H1 (cell line): ENCODE results near the gene CFAP298. TPM values are rescaled to one million over a fixed set of nuclear protein-coding genes. Genes with fewer than 3 reads are reported as not detected.
"Not testable (repeated sequence)": the region's sequence is repeated elsewhere in the genome, so short reads cannot be mapped to it uniquely, and the experiment has no call there.

Source experiments
- CTCF ChIA-PET: fragments of 300-600 bp; sonication (Branson Sonifier 250); formaldehyde crosslinking; loops from one replicate; lab custom pipeline; 2021; ENCODE audit not compliant: partially characterized antibody; lab: Charles Lee
- POLR2A ChIA-PET: fragments of 300-600 bp; sonication (Branson Sonifier 250); formaldehyde crosslinking; loops from one replicate; lab custom pipeline; 2021; ENCODE audit warnings: inconsistent platforms; ENCODE audit not compliant: partially characterized antibody; lab: Charles Lee
- DNase-seq, 2 experiments: peaks; one replicate each; pipeline versions ENCODE4 v3.0.0 to v3.0.0-alpha.2; 2010 to 2022; ENCODE audit warnings: low spot score in 2 of 2, low read depth in 1 of 2, mixed read lengths in 1 of 2
- FAIRE-seq: peaks from 2 replicates; lab custom pipeline; 2011; peaks lifted over from hg19 to GRCh38; lab: Jason Lieb, UNC
- H2AFZ ChIP-seq: 2 replicates; pipeline ENCODE4 v1.8.1; 2012; ENCODE audit warnings: low read length, inconsistent platforms
- H2AK5ac ChIP-seq: 2 replicates; pipeline ENCODE4 v1.6.1; 2013; ENCODE audit warnings: low read depth, low read length
- H2BK120ac ChIP-seq: replicated peaks from 2 replicates; pipeline ENCODE3; 2013; ENCODE audit warnings: low read depth, low read length, inconsistent platforms
- H2BK12ac ChIP-seq: 2 replicates; pipeline ENCODE4 v1.6.1; 2013; ENCODE audit warnings: low read depth, low read length
- H2BK15ac ChIP-seq: 2 replicates; pipeline ENCODE4 v1.6.1; 2013; ENCODE audit warnings: low read length
- H2BK20ac ChIP-seq: 2 replicates; pipeline ENCODE4 v1.6.1; 2013; ENCODE audit warnings: low read length
- H2BK5ac ChIP-seq: 2 replicates; pipeline ENCODE4 v1.6.1; 2013; ENCODE audit warnings: low read depth, low read length
- H3K14ac ChIP-seq: 2 replicates; pipeline ENCODE4 v1.6.1; 2013; ENCODE audit warnings: inconsistent platforms; ENCODE audit not compliant: insufficient read length
- H3K18ac ChIP-seq: 2 replicates; pipeline ENCODE4 v1.6.1; 2013; ENCODE audit warnings: low read length; ENCODE audit errors: extremely low read depth
- H3K23ac ChIP-seq: 2 replicates; pipeline ENCODE4 v1.6.1; 2013; ENCODE audit warnings: inconsistent platforms; ENCODE audit not compliant: insufficient read length
- H3K23me2 ChIP-seq: 2 replicates; pipeline ENCODE4 v1.6.1; 2013; ENCODE audit warnings: low read depth, low read length
- H3K27ac ChIP-seq: 2 replicates; pipeline ENCODE4 v1.6.1; 2011; ENCODE audit warnings: low read depth, low read length, inconsistent platforms
- H3K27me3 ChIP-seq, 4 experiments: replicated peaks in 1 of 4; 1 replicate in 1 of 4; 2 replicates in 3 of 4; pipeline versions ENCODE4 v1.6.1 to v1.8.1; 2011 to 2013; ENCODE audit warnings: low read length in 3 of 4, mild to moderate bottlenecking in 3 of 4, inconsistent platforms in 2 of 4, mixed read lengths in 2 of 4, moderate library complexity in 1 of 4; ENCODE audit not compliant: control insufficient read depth in 3 of 4, insufficient read depth in 3 of 4; ENCODE audit errors: extremely low read depth in 1 of 4
- H3K36me3 ChIP-seq, 4 experiments: 2 replicates each; pipeline versions ENCODE4 v1.6.1 to v1.8.1; 2011 to 2013; ENCODE audit warnings: mild to moderate bottlenecking in 4 of 4, low read length in 3 of 4, moderate library complexity in 2 of 4, control low read depth in 1 of 4, inconsistent platforms in 1 of 4; ENCODE audit not compliant: insufficient read depth in 4 of 4, control insufficient read depth in 2 of 4
- H3K4ac ChIP-seq: replicated peaks from 2 replicates; pipeline ENCODE3; 2013; ENCODE audit warnings: low read length, low read depth, mixed read lengths, inconsistent platforms; ENCODE audit not compliant: insufficient read length
- H3K4me1 ChIP-seq, 4 experiments: replicated peaks in 1 of 4; 1 replicate in 1 of 4; 2 replicates in 3 of 4; pipeline versions ENCODE4 v1.6.1 to v1.8.1; 2011 to 2013; ENCODE audit warnings: low read length in 3 of 4, inconsistent platforms in 2 of 4, mixed read lengths in 1 of 4; ENCODE audit not compliant: insufficient read depth in 4 of 4, control insufficient read depth in 3 of 4
- H3K4me2 ChIP-seq, 2 experiments: 2 replicates each; pipeline versions ENCODE4 v1.6.1 to v1.8.1; 2011 to 2013; ENCODE audit warnings: low read depth in 2 of 2, low read length in 2 of 2, control low read depth in 1 of 2, inconsistent platforms in 1 of 2, mild to moderate bottlenecking in 1 of 2; ENCODE audit not compliant: insufficient read depth in 1 of 2
- H3K4me3 ChIP-seq, 4 experiments: fragments of 200-600, 300-600 bp in 1 of 4; sonication (generic), shearing (Covaris generic), sonication (Bioruptor Twin) in 1 of 4; 2 replicates each; pipeline versions ENCODE4 v1.5.1 to v1.8.1; 2011 to 2016; ENCODE audit warnings: low read length in 4 of 4, low read depth in 3 of 4, control low read depth in 2 of 4, inconsistent platforms in 2 of 4, mild to moderate bottlenecking in 2 of 4, mixed read lengths in 1 of 4, moderate library complexity in 1 of 4; ENCODE audit not compliant: insufficient read depth in 2 of 4; ENCODE audit errors: extremely low read depth in 1 of 4
- H3K56ac ChIP-seq: replicated peaks from 2 replicates; pipeline ENCODE3; 2013; ENCODE audit warnings: low read depth, mild to moderate bottlenecking, mixed read lengths, low read length, inconsistent platforms; ENCODE audit not compliant: insufficient read length
- H3K79me1 ChIP-seq: 2 replicates; pipeline ENCODE4 v1.6.1; 2013; ENCODE audit warnings: low read depth, low read length, control low read depth
- H3K79me2 ChIP-seq, 2 experiments: 2 replicates each; pipeline versions ENCODE4 v1.6.1 to v1.8.1; 2012 to 2013; ENCODE audit warnings: low read length in 2 of 2, mild to moderate bottlenecking in 2 of 2, inconsistent platforms in 1 of 2; ENCODE audit not compliant: insufficient read depth in 2 of 2, control insufficient read depth in 1 of 2
- H3K9ac ChIP-seq, 4 experiments: replicated peaks in 1 of 4; 1 replicate in 1 of 4; 2 replicates in 3 of 4; pipeline versions ENCODE4 v1.6.1 to v1.8.1; 2011 to 2013; ENCODE audit warnings: low read depth in 3 of 4, low read length in 3 of 4, control low read depth in 2 of 4, mild to moderate bottlenecking in 2 of 4, moderate library complexity in 2 of 4, inconsistent platforms in 1 of 4; ENCODE audit errors: extremely low read depth in 1 of 4
- H3K9me3 ChIP-seq, 2 experiments: 2 replicates each; pipeline versions ENCODE4 v1.6.1 to v1.8.1; 2012 to 2013; ENCODE audit warnings: mild to moderate bottlenecking in 2 of 2, moderate library complexity in 2 of 2, control low read depth in 1 of 2, inconsistent platforms in 1 of 2, low read depth in 1 of 2, low read length in 1 of 2, mixed read lengths in 1 of 2; ENCODE audit not compliant: insufficient read depth in 2 of 2
- H4K20me1 ChIP-seq, 2 experiments: replicated peaks in 1 of 2; 2 replicates each; pipeline versions ENCODE3 to v1.8.1; 2011 to 2013; ENCODE audit warnings: inconsistent platforms in 2 of 2, low read length in 2 of 2, mild to moderate bottlenecking in 1 of 2; ENCODE audit not compliant: insufficient read depth in 2 of 2, control insufficient read depth in 1 of 2
- H4K5ac ChIP-seq: 2 replicates; pipeline ENCODE4 v1.6.1; 2013; ENCODE audit warnings: low read length, low read depth, mixed read lengths, inconsistent platforms; ENCODE audit not compliant: insufficient read length
- H4K8ac ChIP-seq: 2 replicates; pipeline ENCODE4 v1.8.0; 2013; ENCODE audit warnings: mild to moderate bottlenecking, moderate library complexity, low read length, inconsistent platforms; ENCODE audit not compliant: insufficient read depth; ENCODE audit errors: extremely low read depth
- H4K91ac ChIP-seq: replicated peaks from 2 replicates; pipeline ENCODE3; 2013; ENCODE audit warnings: low read length, mixed read lengths, inconsistent platforms; ENCODE audit not compliant: insufficient read length
- RAD21 ChIP-seq, 2 experiments: IDR thresholded peaks in 1 of 2; conservative IDR thresholded peaks in 1 of 2; 2 replicates each; pipeline ENCODE4 v1.6.1; 2011; ENCODE audit warnings: low read depth in 2 of 2, low read length in 2 of 2, improper control_type of control experiment in 1 of 2, inconsistent platforms in 1 of 2, mild to moderate bottlenecking in 1 of 2, moderate library complexity in 1 of 2
- YY1 ChIP-seq: IDR thresholded peaks from 2 replicates; pipeline ENCODE4 v1.6.1; 2011; ENCODE audit warnings: low read depth, mild to moderate bottlenecking, low read length
- WGBS, 2 experiments: shearing (Covaris generic) in 1 of 2; methylation state at CpG; one replicate each; pipeline versions ENCODE4 v1.1.6 to v1.1.7; 2013 to 2015; ENCODE audit warnings: low lambda C conversion rate in 2 of 2, mixed read lengths in 2 of 2, inconsistent platforms in 1 of 2, low coverage in 1 of 2, missing lambda C conversion rate in 1 of 2; ENCODE audit not compliant: insufficient replicate concordance in 2 of 2, insufficient coverage in 1 of 2, insufficient read length in 1 of 2; ENCODE audit errors: extremely low coverage in 1 of 2, missing lambda C conversion rate in 1 of 2; 5-methylcytosine and 5-hydroxymethylcytosine counted together
- polyA plus RNA-seq, 7 experiments: library from polyadenylated mRNA; depleted of rRNA in 3 of 7; stranded (reverse) in 5 of 7; unstranded in 2 of 7; fragments of >200 nt in 5 of 7; fragments of 200-250 nt in 2 of 7; gene quantifications; 1 replicate in 5 of 7; 2 replicates in 1 of 7; 4 replicates in 1 of 7; pipeline versions ENCODE4 v1.2.1 to v1.2.3, GENCODE V29; 2011 to 2013; ENCODE audit warnings: missing spikeins in 2 of 7, mixed read lengths in 2 of 7
- total RNA-seq: library from RNA; stranded (reverse); fragmentation: NEBNext Ultra II Directional; extraction: Animal tissue kit (Norgen Biotek cat#: 25700); gene quantifications from 2 replicates; pipeline ENCODE4 v1.2.1, GENCODE V29; 2021

Gene CFAP298
- total and polyA plus RNA-seq, 2 of the 8 experiments (the other 6 are each of a cell fraction or from before 2014, with no cell fraction given): 43.0 to 68.1 TPM

DNA sequence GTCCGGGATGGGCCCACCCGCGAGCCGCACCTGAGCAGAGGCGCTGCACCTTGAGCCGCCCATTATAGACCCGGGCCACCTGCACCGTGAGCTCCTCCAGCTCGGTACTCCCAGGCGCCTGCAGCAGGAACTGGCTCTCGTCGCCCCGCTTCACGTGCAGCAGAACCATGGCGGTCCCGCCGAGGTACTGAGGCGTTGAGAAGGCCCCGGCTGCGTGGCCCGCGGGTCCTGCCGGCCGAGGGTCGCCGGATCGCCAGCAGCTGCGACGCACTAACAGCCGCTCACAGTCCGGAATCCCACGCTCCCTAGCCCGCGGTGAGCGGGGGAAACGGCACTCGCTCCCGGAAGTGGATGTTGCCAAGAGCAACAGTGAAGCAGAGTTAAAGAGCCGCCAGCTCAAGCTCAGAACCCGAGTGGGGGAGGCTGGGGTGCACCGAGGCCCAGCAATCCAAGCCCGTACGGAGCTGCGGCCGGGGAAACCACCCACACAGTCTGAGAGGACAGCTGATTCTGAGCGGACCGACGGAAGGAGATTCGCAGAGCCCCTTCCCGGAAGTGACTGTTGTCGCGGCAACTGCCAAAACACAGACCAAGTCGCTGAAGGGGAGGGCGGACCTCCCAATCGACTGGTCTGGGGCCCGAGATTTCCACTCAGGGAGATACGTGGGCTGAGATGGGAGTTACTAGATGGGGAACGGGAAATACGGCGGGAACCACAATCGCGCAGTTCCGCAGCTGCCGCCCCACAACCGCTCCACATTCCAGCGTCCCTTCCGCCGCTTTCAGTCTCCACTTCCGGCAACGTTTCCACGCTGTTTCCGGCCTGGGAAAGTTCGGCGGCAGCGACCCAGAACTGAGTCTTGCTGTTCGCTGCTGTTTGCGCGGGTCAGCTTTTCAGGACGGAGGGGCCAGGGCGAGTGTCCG is at the start of gene CFAP298 (continued):
- TF ChIP-seq RAD21 (IDR thresholded peaks at IDR 0.05 in 1 of 2, conservative IDR thresholded peaks at IDR 0.05 in 1 of 2; ENCODE audit: low read depth in 2 of 2, low read length in 2 of 2) (no peak), YY1 (peak; percentile 50; the same call in 1 of the 2 replicates)

DNA sequence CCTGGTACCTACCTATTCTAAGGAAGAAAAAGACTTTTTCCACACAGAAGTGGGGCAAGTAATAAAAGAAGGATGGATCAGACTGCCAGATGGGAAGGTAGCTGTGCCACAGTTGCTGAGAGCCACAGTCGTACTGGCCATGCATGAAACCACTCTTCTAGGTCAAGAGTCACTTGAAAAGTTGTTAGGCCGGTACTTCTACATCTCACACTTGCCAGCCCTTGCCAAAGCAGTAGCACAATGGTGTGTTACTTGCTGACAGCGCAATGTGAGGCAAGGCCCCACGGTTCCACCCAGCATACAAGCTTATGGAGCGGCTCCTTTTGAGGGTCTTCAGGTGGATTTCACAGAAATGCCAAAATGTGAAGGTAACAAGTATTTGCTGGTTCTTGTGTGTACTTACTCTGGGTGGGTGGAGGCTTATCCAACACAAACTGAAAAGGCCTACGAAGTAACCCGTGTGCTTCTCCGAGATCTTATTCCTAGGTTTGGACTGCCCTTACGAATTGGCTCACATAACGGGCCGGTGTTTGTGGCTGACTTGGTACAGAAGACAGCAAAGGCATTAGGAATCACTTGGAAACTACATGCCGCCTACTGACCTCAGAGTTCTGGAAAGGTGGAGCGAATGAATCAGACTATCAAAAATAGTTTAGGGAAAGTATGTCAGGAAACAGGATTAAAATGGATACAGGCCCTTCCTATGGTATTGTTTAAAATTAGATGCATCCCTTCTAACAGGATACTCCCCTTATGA is 49.0 kb upstream of the CFAP298 start:
- H3K27ac ChIP-seq, H4K8ac ChIP-seq, H2BK15ac ChIP-seq, H3K79me1 ChIP-seq, H2AFZ ChIP-seq, H2BK5ac ChIP-seq, H4K91ac ChIP-seq, H3K9me3 ChIP-seq, CTCF ChIA-PET, H3K79me2 ChIP-seq, H2BK120ac ChIP-seq, H3K23me2 ChIP-seq, H2BK20ac ChIP-seq, H3K4me2 ChIP-seq, H3K4ac ChIP-seq, H3K18ac ChIP-seq, H3K9ac ChIP-seq, H2AK5ac ChIP-seq, H3K36me3 ChIP-seq, H2BK12ac ChIP-seq, H4K20me1 ChIP-seq, DNase-seq, H3K4me3 ChIP-seq, H3K27me3 ChIP-seq, H3K23ac ChIP-seq, H3K56ac ChIP-seq, H3K4me1 ChIP-seq, FAIRE-seq, H3K14ac ChIP-seq, H4K5ac ChIP-seq: not testable (repeated sequence)
- POLR2A ChIA-PET: interaction anchor here (0.6 kb wide), 2 partner anchors 496 to 714 kb away, joined by 3 to 4 read pairs; no protein-coding TSS in a partner anchor
- 95% methylated on average over 13 of the region's 13 CpGs; no CpG with 5 or more reads in 1 of the 2 experiments for WGBS, 2 experiments
